M059J (cell line): ENCODE results near the gene CCNK. TPM values are rescaled to one million over a fixed set of nuclear protein-coding genes. Genes with fewer than 3 reads are reported as not detected.
A peak's percentile ranks its signal among the peaks of the same experiment; 100 is the strongest.

Experiments
- DNase-seq: peaks from one replicate; pipeline ENCODE4 v3.0.0-alpha.2; 2012; ENCODE audit warnings: low read depth
- total RNA-seq: library from RNA; depleted of rRNA; stranded (reverse); fragments of >200 nt; shearing (Covaris generic); gene quantifications from 2 replicates; pipeline ENCODE4 v1.2.3, GENCODE V29; 2014

Gene CCNK
- total RNA-seq, 1 experiment from 2014 or later, result 12.2 TPM

DNA sequence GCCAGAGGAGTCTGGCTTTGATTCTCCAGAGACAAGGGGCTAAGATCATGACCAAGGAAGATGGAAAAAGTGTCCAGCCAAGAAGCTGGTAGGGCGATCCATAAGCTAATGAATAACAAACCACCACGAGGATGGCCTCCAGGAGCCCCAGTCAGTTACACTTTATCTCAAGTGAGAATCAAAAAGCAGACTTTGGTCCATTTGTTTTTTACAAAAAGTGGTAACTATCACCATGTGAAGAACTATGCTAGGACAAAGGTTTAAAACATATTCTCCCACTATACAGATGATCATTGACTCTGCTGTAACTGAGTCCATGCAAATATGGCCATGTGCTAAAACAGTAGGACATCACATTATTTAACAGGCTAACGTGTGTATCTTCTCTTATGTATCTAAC is 14.5 kb upstream of the CCNK start:
- DNase-seq, result no peak

DNA sequence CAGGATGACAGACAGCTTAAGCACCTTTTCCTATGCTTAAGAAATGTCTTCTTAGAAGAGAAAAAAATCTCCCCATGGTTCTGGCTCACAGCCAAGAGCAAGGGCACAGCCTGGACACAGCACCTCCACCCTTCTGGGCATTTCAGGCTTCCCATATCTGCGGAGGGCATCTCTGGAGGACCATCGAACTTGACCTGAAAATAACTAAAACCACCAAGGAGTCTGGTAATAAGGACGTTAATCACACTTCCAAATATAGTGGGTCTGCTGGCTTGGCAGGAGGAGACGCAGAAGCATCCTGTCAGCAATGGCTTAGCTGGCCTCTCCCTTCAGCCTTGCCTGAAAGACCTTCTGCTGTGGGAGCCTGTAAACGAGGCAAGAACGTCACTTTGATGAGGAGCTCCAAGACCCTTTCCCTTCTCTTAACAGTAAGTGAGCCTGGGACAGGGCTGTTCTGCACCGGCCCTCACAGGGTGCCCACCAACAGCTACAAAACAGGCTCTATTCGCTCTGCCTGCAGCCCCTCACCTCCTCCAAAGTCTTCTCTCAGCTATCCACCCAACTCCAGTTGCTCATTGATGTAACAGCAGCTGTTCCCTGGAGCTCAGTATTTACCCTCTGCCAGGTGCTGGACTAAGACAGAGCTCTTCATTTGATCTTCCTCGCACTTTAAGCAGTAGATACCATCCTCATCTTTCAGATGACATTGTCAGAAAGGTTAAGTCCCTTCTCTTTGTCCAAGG is 13.7 kb upstream of the CCNK start:
- DNase-seq, result no peak

DNA sequence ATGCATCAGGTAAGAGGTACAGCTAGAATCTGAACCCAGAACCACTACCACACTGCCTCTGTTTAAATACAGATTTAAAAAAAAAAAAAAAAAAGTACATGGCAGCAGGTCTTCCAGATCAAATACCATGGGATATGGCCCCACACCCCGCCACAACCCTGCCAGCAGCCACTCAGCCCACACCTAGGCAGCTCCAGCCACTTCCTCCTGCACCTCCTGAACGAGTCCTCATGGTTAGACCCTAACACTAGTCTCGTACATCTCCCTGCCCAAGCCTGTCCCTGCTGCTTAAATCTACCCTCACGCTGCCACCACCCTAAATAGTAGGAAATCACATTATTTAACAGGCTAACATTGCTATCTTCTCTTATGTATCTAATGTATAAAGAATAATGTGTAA is 13.1 kb upstream of the CCNK start:
- no peak for DNase-seq

DNA sequence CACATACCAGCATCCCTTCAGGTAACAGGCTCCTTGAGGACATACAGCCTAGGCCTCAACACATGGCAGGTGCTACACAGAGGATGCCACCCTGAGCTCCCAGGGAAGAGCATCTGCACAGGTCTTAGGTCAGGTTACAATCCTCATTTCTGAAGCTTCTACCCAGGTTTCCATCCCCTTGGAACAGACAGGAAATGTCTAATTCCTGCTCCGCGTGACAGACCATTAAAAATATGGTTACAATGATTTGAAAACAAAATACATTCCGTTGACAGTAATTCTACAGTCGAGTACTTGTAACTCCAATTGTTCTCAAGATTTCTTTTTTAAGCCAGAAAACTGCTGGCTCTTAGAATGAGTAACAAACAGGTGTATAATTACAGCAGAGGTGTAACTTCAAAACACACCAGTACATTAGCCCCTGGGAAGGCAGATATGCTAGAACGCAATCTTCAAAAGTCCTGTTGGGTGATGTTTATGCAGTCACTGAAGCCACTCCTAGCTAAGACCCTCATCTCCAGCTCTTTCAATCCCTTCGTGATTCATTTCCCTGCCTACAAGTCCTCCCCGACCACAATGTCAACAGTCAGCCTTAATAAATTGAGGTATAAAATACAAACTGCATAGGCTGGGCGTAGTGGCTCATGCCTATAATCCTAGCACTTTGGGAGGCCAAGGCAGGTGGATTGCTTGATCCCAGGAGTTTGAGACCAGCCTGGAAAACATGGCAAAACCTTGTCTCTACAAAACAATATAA is 12.2 kb upstream of the CCNK start:
- DNase-seq, result peak; percentile 2

DNA sequence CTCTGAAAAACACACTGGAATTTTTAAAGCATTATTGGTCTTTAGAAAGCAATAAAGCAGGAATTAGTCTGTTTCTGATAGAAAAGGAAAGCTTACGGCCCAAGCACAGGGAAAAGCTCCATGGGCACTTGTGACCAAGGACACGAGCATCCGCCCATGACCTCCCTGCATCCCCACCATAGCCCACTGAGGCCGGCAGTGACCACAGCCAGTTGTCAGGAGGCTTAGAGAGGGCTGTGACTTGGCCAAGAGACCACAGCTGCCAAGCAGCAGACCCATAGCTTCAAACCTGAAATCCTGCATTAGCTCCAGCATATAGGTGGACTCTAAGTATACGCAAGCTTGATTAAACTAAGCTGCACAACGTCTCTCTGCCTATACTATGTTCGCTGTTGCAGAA is 9.5 kb upstream of the CCNK start:
- no peak for DNase-seq

DNA sequence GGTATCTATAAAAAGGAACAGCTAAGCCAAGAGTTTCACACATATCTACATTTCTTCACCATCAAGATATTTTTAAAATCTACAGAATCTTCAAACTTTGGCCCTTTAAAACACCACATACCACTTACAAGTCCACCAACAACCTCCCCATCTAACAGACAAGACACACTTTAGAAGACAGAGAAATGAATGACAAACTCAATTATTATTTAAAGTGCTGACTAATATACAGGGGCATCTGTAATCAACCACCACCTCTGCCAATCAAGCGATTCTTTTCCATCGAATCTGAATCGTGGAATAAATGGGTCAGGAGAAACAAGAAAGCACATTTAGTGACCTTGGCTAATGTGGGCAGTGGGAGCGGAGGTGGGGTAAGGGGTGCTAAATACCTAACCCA is 8.3 kb upstream of the CCNK start:
- peak; percentile 17 for DNase-seq

DNA sequence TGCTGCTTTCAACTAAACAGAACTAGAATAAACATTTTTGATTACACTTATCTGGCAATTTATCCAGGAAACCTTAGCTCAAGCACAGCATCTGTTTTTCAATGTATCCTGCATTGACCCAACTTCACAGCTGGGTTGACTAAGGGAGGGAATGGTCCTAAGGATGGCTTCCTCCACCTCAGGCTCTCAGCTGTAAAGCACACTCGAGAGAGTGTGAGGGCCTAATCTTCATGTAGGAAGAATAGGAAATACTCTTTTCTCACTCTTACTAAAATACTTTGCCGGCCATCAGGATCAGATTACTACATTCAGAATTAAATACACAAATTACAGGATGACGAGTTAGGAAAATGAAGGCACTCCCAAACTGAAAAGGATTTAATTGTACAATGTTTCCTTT is 7.8 kb upstream of the CCNK start:
- peak; percentile 1 for DNase-seq

DNA sequence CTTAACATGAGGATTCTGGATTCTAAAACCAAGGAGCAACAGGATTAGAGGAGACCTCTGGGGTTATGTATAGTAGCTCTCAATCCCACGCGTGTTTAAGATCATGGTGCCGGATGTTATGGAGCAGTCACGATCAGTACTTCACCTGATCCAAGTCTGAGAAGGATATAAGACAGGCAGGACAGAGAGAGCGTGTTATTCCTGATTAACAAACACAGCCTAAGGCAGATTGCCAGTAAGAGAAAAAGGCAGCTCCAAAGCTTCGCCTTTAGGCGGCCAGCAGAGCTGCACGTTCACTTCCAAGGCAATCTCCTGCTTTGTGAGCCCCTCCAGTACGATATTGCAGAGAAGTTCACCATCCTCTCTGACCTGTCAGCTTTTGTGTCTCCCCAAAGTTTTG is 6.0 kb upstream of the CCNK start:
- DNase-seq, result no peak

DNA sequence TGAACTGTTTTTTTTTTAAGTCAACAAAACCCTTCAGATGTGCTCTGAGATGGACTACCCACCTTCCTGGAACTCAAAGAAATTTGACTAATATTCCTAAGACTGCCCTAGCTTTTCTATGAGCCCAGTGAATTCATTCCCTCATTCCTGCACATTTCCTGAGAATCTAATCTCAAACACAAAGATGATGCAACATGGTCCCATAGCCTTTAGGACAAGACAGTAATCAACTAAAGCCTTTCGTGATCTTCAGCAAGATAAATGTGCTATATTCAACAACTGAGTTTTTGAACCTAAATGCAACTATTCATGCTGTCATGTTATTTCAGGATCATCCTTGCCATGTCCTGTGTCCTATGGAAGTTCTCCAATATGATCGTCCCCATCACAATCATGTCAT is 5.5 kb upstream of the CCNK start:
- DNase-seq, result no peak

DNA sequence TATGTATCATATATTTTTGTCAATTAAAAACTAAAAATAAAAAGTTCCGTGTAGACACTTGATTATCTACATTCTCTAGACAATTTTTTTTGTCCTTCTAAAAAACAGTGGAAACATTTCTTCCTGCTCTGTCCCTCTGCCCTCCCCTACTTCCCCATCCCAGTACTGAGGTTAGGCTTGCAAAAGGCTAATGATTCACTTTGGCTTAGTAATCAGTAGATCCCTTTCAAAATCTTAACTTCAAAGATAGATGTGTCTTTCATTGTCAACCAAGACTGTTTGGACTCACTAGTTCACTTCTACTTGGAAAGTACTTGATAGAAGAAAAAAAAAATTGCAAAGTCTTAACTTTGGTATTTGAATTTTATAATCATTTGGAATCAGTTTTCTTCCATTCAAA is 4.3 kb upstream of the CCNK start:
- peak; percentile 18 for DNase-seq

DNA sequence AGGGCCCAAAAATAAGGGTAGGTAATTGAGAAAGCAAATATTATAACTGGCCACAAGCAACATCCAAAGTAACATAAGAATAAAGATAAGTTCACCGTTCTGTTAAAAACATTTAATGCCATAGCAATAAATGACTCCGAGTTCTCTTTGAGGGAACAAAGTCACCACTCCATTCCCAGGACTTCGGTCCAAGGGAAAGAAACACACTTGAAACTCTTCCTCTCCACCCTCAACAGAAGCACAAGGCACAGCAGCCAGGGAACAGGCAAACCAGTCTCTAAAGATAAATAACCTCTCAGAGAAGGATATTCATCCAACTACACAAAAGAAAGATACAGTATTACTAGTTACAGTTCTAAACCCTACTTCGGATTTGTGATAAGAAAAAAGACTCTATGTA is 3.1 kb upstream of the CCNK start:
- DNase-seq, result no peak

DNA sequence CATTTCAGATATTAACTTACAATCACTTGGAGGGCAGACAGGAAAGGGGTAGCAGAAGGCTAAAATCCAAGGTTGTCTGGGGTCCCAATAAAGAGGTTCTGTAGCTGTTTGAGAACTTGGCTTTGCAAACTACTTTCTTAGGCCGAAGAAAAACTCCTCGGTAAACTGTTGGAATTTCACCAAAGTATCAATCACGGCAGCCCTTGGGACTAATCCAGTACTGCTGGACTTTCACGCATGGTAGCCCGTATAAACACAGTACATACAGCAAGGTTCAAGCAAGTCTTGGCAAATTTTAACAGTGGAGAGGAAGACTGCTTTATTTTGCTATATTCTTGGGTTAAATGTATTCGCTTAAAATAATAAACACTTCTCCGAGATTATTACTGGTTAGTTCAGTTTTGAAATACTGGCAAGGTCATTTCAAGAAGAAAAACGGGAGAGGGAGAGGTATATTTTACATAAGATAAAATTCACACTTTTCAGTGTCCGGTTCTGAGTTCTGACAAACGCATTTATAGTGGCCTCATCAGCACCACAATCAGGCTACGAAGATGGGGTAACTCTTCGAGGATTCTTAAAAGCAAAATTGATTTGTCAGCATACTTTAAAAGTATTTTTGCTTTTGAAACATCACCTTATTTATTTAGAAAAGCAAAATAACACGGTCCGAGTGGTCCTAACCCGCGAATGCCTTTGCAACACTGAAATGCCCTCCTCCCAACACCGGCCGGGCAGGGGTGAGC is 1.9 kb upstream of the CCNK start:
- DNase-seq, result no peak

DNA sequence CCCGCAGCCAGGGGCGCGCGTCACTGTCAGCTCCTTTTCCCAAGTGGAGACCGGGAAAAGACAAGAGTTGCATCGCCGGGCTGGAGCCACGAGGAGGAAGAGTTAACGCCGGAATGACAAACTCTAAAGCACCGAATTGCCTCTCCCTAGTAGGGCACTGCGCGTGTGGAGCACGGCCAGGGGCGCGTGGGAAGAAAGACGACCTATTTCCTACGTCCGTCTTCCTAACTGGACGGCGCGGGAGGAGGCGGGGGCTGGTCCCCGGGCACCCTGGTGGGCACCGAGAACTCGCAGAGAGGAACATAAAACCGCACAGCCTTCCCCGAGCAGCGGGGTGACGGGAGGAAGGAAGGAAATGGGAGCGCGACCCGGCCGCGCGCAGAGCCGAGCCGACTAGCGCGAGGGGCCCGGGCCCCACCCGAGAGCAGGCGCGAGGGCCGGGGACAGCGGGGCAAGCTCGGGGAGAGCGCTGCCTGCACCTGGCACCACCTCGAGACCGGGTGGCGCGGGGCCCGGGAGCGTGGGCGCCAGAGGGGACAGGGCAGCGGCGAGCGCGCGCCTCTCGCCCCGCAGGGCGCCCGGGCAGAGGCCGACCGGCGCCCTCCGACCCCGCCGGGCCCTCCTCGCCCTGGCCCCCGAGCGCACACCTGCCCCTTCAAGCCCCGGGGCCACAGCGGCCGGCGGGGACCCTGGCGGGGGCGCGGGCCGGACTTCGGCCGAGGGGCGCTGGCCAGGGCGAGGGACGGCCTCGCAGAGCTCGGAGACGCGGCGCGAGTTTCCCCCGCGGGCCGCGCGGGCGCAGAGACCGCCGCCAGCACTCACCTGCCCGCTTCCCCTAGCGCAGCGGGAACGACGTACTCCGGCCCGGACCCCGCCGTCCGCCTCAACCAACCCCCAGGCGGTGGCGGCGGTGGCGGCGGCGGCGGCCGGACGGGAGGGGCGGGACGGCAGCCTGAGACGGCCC is 1.0 kb upstream of the CCNK start, which contains the start of gene SETD3:
Gene SETD3, minus strand, starts transcription at position 954 of the 964 bp plus-strand sequence. CDS start 15,054 bp downstream, outside the sequence.
- peak; percentile 60 for DNase-seq

DNA sequence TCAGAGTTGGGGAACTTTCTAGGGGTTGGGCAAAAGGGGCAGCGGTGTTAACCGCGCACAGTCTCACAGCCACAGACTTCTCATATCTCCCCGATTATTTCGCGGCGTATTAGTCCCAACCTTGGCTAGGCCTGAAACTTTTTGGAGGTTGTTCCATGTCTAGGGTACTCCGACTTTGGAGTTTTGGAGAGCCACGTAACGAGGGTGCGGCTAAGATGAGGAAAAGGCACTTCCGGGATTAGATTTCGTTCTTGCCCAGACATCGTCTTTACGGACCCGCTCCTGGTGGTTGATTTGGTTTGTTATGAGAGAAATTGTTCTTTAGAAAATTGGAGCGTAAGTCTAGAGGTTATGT is 513 bp downstream of the CCNK start:
- peak; percentile 45 for DNase-seq

DNA sequence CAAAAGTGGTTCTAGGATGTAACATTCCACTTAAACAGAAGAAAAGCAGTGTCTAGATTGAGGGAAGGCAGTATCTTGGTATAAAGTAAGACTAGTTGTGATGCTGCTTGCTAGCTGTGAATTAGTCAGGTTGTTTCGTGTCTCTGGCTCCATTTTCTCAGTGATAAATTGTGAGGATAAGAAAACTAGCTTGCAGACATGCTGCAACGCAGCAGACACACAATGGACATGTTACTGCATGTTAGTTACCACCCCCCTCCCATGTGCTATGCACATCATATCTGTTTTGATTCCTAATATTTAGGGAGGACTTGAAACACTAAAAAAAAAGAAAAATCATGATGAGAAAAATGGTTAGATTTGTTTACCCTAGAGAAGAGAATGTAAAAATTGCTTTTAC is 2.9 kb downstream of the CCNK start:
- no peak for DNase-seq

DNA sequence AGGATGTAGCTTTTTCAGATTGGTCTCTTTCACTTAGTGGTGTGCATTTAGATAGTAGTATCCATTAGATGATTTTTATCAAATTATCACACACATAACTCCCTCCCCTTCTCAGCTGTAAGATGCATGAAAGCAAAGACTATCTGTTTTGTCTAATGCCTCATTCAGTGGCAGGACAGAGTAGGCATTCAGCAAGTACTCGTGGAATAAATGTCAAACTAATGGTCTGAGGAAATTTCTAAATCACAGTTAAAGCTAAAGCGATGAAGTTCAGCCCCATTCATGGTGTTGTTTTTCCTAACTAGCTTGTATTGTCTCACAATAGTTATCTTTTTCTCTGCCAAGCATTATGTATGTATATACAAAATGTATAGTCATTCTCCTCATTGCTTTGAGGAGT is 16.1 kb downstream of the CCNK start:
- no peak for DNase-seq

DNA sequence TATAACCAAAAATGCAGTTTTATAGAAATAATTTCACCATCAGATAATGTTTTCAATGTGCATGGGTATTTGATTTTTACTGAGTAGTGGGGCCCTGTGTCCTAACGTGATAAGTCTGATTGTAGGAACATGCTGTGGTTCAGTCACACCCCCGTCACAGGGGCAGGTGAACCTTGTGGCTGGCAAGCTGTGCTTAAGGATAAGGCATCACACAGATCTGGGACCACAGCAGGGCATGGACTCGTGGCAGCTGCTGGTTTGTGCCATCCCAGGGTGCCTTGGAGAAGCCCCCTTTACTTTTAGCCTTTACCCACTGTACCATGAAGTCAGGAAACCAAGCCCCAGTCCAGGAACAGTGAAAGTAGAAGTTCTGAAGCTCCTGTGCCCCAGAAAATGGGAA is 16.7 kb downstream of the CCNK start:
- no peak for DNase-seq

DNA sequence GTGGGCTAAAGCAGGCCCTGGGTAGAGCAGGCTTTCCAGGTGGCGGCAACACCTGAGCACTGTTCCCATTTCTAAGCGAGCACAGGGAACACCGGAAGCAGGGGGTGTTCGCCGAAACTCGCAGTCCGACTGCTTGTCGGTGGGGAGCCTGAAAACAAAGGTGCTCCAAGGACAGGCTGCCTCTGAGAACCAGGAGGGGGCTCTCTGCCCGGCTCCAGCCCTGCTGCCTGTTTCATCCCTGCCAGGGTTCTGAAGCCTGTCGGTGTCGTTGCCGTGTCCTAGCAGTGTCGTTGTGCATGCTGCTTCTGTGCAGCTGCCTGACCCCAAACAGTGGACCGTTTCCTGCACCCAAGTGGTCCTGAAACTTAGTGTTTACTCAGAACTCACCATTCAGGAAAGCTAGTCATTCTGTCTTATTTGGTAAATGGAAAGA is 21.8 kb downstream of the CCNK start:
- DNase-seq, result no peak

DNA sequence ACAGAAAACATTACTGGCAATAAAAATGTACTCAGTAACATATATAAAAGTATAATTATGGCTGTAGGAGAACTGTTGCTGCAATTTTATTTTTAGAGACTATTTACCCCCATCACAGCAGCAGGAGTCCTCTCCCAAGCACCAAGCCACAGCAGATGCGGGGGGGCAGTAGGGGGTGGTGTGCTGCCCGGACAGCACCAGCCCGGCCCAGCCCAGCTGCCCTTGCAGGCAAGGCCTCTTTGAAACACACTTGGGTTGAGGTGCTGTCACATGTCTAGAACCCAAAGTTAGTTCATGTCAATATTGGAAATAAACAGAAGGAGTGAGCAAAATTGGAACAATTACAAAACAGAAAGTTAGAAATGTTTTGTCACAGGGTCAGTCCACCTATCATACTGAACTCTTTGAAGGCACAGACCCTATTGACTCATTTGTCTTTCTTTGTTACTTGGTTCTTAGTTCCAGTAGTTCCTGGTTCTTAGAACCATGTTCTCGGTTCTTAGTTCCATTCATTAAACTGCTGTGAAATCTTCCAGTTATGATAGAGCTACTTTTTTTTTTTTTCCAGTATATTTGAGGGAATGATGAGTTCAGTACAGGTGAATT is 22.7 kb downstream of the CCNK start:
- DNase-seq, result no peak

DNA sequence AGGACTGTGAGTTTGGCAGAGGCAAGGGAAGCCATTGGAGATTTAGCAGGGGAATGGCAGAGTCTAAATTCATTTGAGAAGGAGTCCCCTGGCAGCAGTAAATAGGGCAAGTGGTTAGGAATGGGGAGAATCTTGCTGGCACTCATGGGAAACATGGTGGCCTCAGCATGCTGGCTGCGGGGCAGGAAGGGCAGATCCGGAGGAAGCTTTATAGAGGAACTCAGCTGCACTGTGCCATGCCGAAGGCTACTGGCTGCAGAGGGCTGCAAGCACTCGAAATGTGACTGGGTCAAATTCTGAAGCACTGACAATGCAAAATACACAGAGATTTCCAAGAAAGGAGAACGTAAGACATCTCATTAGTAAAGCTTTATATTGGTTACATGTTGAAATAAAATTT is 23.9 kb downstream of the CCNK start:
- DNase-seq, result no peak

DNA sequence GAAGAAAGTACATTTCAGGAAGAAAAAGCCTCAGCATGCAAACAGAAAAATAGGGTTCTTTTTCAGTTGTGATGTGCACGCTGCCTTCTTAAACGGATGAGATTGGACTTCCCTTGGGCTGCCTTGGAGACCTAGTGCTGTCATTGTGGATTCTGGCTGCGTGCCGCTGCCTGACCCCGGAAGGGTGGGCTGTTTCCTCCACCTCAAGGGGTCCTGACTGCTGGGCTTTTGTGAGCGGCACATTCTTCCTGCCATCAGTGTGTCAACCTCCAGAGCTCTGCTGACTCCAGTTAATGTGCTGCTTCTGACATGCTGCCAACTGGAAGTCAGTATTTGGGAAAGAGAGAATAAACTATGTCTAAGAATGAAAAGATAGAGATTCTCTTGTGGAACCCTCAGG is 25.1 kb downstream of the CCNK start:
- DNase-seq, result no peak
